GM23248 (cell line): ENCODE results near the gene GET3.

Source experiments
- EZH2 ChIP-seq: fragments of 200-600 bp; sonication (generic); IDR thresholded peaks from 2 replicates; pipeline ENCODE4 v1.6.1; 2018; ENCODE audit warnings: antibody characterized with exemption, mild to moderate bottlenecking; ENCODE audit not compliant: insufficient read depth, poor library complexity, severe bottlenecking
- EZH2phosphoT487 ChIP-seq: fragments of 200-600 bp; sonication (generic); IDR thresholded peaks from 2 replicates; pipeline ENCODE4 v1.6.1; 2018; ENCODE audit warnings: antibody characterized with exemption, moderate library complexity, mild to moderate bottlenecking, low read depth; ENCODE audit not compliant: insufficient read depth

GRCh38 chr19:12703046-12703445 lies 34.3 kb upstream of the GET3 start:
- TF ChIP-seq EZH2 (no peak), EZH2phosphoT487 (no peak)
